Ovary (tissue), 3 donors: ENCODE measurements around the gene CHN2.

Experiments
- POLR2A ChIP-seq: fragments of 450-650 bp; IDR thresholded peaks from one replicate; pipeline ENCODE4 v1.6.1; 2017; ENCODE audit warnings: antibody characterized with exemption, mild to moderate bottlenecking, moderate library complexity
- TF ChIP-seq, protein P1 (sequence below), 3 donors: fragments of 450-650 bp in 2 of 3; fragments of 200-600 bp in 1 of 3; IDR thresholded peaks; one replicate each; pipeline versions ENCODE4 v1.5.1 to v1.8.0; 2016 to 2022; ENCODE audit warnings: antibody characterized with exemption in 3 of 3, mild to moderate bottlenecking in 1 of 3
- donor health status: DM: no; HTN: no; CAD: no.

DNA sequence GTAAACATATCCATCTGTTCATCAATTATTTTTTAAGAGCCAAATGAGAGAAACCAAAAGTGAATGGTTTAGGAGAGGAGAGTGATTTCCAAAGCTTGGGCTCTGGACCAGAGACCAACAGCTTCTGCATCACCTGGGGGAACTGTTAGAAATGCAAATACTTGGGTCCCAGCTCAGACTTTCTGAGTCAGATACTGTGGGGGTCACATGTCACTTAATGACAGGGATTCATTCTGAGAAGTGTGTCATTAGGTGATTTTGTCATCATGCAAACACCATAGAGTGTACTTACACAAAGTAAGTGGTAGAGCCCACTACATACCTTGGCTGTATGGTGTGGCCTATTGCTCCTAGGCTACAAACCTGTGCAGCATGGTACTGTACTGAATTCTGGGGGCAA is 240.6 kb downstream of the CHN2 start:
- TF ChIP-seq, protein P1, sequence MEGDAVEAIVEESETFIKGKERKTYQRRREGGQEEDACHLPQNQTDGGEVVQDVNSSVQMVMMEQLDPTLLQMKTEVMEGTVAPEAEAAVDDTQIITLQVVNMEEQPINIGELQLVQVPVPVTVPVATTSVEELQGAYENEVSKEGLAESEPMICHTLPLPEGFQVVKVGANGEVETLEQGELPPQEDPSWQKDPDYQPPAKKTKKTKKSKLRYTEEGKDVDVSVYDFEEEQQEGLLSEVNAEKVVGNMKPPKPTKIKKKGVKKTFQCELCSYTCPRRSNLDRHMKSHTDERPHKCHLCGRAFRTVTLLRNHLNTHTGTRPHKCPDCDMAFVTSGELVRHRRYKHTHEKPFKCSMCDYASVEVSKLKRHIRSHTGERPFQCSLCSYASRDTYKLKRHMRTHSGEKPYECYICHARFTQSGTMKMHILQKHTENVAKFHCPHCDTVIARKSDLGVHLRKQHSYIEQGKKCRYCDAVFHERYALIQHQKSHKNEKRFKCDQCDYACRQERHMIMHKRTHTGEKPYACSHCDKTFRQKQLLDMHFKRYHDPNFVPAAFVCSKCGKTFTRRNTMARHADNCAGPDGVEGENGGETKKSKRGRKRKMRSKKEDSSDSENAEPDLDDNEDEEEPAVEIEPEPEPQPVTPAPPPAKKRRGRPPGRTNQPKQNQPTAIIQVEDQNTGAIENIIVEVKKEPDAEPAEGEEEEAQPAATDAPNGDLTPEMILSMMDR (IDR thresholded peaks at IDR 0.05), result no peak
- TF ChIP-seq POLR2A, result no peak
